GM19240 (cell line): ENCODE data around the gene GNAT1.
"Not testable (repeated sequence)": the region's sequence is repeated elsewhere in the genome, so short reads cannot be mapped to it uniquely, and the experiment has no call there.

ENCODE experiments used
- DNase-seq: peaks from one replicate; pipeline ENCODE4 v3.0.0; 2011; ENCODE audit warnings: low spot score; ENCODE audit not compliant: insufficient read length

Gene GNAT1

DNA sequence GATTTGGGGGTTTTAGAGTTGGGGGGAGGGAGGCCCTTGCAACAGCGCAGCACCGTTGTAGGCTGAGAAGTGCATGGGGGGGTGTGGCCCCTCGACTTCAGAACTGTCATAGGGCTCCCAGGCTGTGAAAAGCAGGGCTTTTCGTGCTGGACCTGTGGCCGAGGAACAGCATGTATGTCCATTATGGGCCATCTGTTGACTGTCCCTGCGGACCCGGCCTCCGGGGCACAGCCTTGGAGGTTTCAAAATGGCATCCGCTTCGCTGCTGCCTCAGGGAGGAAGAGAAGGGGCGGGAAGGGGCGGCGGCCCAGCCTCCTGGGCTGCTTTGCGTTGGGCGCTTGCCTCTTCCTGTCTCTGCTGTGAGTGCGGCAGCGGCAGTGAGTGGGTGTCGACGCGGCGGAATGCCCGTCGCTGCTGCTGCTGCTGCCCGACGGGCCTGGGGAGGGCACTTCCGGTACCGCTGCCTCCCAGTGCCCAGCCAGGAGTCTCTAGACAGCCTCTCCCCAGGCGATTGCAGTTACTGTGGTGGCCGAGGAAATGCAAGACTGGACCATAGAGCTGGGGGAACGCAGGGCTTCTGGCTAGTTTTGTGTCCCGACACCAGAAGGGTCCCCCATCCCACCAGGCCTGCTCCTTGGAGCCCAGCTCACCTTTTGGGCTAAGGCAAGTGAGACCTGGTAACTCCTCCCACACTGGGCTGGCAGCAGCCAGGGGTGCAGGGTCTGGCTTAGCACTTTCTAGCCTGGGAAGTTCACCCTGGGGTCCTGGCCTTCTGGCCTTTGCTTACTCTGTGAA is 46.5 kb downstream of the GNAT1 start:
- DNase-seq: peak; percentile 85

DNA sequence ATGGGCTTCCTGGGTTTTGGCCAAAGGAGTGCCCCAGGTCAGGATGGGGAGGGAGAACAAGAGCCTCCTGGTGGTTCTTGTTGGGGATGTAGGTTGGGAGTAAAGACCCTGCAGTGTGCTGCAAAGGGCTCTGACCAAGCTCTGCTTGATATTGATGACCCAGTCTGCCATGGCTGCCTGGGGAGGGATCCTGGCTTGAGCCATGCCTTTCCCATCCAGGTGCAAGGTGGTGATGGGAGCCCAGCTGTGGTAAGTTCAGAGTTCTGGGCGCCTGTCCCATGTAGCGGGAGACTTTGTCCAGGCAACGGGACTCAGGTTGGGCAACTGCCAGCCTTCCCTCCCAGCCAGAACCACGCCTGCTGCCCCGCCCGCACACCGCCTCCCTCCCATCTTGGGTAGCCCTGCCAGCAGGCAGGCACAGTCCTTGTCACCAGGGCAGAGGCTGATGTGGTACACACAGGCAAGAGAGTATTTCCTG is 47.2 kb downstream of the GNAT1 start:
- no peak for DNase-seq

DNA sequence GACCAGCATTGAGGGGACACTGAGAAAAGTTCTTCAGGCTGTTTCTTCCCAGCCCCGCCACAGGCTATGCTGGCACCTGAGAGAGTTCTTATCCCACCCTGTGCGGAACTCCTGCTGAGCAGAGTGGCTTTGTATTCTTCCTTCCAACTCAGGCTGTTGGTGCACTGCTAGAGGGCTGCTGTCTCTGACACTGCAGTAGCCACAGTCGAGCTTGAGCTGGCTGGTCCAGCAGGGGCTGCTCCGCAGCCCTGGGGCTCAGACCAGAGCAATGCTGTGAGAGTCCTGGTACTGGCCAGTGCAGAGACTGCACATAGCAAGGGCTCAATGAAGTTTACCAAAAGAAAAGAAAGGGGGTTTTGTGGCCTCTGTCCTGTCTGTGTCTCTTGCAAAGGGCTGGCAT is 48.2 kb downstream of the GNAT1 start:
- DNase-seq: no peak

DNA sequence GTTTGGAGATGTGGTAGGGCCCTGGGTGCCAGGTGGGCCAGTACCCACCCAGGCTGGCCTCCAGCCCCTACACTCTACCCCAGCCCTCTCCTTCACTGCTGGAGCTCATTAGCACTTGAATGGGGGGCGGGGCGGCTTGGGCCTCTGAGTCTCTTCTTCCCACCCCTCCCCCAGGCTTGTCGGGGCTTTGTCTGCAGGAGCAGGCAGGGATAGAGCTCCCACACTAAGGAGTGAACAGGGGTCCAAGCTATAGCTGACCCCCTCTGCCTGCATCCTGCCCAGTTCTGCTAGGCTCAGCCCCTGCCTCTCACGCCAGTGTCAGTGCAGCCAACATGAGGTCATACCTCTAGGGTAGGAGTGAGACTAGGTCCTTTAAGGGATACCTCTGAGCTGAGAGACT is 49.8 kb downstream of the GNAT1 start:
- DNase-seq: no peak

GRCh38 chr3:50241713-50242380 is 50.4 kb downstream of the GNAT1 start:
- no peak for DNase-seq

DNA sequence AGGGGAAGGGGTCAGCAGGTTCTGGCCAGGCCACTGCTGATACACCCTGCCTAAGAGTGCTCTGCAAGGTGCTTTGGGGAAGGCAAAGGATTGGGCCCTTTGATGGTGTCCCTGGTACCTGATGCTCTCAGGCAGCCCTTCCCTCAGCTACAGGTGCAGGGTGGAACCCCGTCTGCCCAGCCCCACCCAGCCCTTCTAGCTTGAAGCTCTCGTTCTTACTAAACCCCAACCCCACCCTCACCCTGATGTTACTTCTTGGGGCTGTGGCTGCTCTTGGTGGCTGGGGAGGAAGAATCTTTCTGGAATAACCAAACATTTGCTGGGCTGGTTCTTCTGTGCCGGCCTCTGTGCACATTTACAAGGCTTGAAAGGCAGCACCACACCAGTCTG is 51.0 kb downstream of the GNAT1 start:
- no peak for DNase-seq

GRCh38 chr3:50242851-50243542 is 51.6 kb downstream of the GNAT1 start:
- no peak for DNase-seq

DNA sequence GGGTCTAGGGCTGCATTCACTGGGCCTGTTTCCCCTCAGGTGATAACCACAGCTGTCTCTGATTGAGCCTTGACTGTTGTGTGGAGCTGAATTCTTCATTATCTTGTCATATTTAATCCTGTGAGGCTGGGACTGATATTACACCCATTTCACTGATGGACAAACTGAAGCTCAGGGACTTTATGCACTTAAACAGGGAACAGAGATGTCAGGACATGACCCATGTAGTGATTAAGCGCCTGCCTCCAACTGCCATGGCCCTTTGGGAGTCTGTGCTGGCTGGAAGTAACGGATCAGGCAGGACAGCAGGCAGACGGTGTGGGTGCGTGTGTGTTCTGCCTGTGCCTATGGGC is 52.1 kb downstream of the GNAT1 start:
- no peak for DNase-seq

- not testable (repeated sequence) for DNase-seq
Observed at GRCh38 chr3:50244813-50245212, 53.4 kb downstream of the GNAT1 start.

DNA sequence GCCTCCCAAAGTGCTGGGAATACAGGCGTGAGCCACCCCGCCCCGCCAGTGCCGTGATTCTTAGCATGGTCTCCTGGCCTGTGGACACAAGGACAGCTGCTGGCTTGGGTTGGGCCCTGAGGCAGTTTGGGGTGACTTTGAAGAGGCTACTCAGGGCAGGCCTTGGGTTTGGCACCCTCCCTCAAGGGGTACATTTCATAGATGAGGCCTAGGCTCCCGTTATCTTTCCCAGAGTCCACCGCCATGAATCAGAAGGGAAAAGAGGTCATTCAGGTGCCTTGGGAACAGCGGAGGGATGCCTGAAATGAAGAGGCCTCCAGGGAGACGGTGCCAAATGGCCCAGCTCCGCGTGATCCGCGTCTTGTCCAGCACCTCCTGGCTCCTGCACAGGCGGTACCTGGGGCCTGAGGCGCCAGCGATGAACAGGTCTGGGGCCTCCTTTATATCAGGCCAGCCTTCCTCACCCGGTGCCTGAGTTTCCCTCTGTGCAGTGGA is 53.9 kb downstream of the GNAT1 start:
- DNase-seq: no peak

- no peak for DNase-seq
Observed at GRCh38 chr3:50245831-50246516, 54.6 kb downstream of the GNAT1 start.

DNA sequence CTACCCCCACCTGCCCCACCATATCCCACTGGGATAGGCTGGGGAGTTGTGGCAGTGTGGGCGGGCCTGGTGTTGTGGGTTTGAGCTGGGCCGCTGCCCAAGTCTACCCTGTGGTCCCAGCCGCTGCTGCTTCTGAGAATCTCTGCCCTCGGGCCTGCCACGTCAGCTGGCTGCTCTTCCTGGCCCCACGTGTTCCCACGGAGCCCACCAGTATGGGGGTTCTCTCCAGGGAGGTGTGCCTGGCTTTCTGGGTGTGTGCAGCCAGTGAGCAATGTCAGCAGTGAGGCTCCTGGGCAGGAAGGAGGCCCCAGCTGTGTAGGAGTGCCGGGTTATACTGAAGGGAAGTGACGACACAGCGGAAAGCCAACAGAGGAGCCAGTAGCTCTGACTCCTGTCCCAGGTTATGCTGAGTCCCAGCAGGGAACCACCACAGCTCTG is 55.1 kb downstream of the GNAT1 start:
- DNase-seq: no peak
